GM18499 (cell line): ENCODE measurements around the gene IGFLR1.
"Not testable (repeated sequence)": the region's sequence is repeated elsewhere in the genome, so short reads cannot be mapped to it uniquely, and the experiment has no call there.

Experiments used
- ATAC-seq: cut with Tn5 transposase; IDR thresholded peaks from one replicate; pipeline ENCODE4 v1.9.1; 2021; ENCODE audit warnings: moderate number of reproducible peaks; ENCODE audit not compliant: insufficient read depth, unreplicated experiment

The IGFLR1 gene

GRCh38 chr19:35727053-35727955 lies 14.9 kb downstream of the IGFLR1 start:
- ATAC-seq: no peak

- no peak for ATAC-seq
These were observed 16.9 kb downstream of the IGFLR1 start for GRCh38 chr19:35725216-35725861.

- no peak for ATAC-seq
These were observed 17.7 kb downstream of the IGFLR1 start for GRCh38 chr19:35724560-35724959.

- ATAC-seq: not testable (repeated sequence)
These were observed 18.1 kb downstream of the IGFLR1 start for GRCh38 chr19:35724132-35724531.

- no peak for ATAC-seq
These were observed 18.6 kb downstream of the IGFLR1 start for GRCh38 chr19:35723671-35724070.

- no peak for ATAC-seq
These were observed 19.4 kb downstream of the IGFLR1 start for GRCh38 chr19:35722897-35723296.

- ATAC-seq: no peak
These were observed 19.8 kb downstream of the IGFLR1 start for GRCh38 chr19:35722461-35722860.

GRCh38 chr19:35721374-35721773 lies 20.9 kb downstream of the IGFLR1 start:
- no peak for ATAC-seq

GRCh38 chr19:35720648-35721047 lies 21.6 kb downstream of the IGFLR1 start:
- ATAC-seq: no peak

- no peak for ATAC-seq
These were observed 22.1 kb downstream of the IGFLR1 start for GRCh38 chr19:35720163-35720524.

- no peak for ATAC-seq
These were observed 22.7 kb downstream of the IGFLR1 start for GRCh38 chr19:35719402-35720162.

GRCh38 chr19:35718345-35719041 lies 23.8 kb downstream of the IGFLR1 start:
- ATAC-seq: no peak

GRCh38 chr19:35717665-35718344 lies 24.4 kb downstream of the IGFLR1 start, which contains the start of gene KMT2B:
Gene KMT2B, plus strand, starts transcription at chr19:35718003. Its CDS starts 16 bp downstream, at chr19:35718019.
- ATAC-seq: no peak

GRCh38 chr19:35716801-35717664 lies 25.2 kb downstream of the IGFLR1 start:
- peak; percentile 37 for ATAC-seq

GRCh38 chr19:35715981-35716800 lies 26.1 kb downstream of the IGFLR1 start:
- no peak for ATAC-seq

- ATAC-seq: no peak
These were observed 26.9 kb downstream of the IGFLR1 start for GRCh38 chr19:35715355-35715809.

GRCh38 chr19:35714601-35715354 lies 27.5 kb downstream of the IGFLR1 start:
- ATAC-seq: no peak
